Activated T-helper 1 cell treated with anti-CD3 and anti-CD28 coated beads, Interleukin-12 subunit alpha, Interleukin-12 subunit beta, Interleukin-2, Interleukin-4 antibody, amounts not matched to agents 30 ng/mL and 10 ng/mL and 1 ng/mL, durations not matched to agents 14 hours and 24 hours and 36 hours (primary cell): ENCODE measurements around the gene THSD4. TPM values are rescaled to one million over a fixed set of nuclear protein-coding genes. Genes with fewer than 3 reads are reported as not detected.
A peak's percentile ranks its signal among the peaks of the same experiment; 100 is the strongest.
"Not testable (repeated sequence)": the region's sequence is repeated elsewhere in the genome, so short reads cannot be mapped to it uniquely, and the experiment has no call there.

Experiments used
- DNase-seq: peaks from one replicate; pipeline ENCODE4 v3.0.0; 2021; ENCODE audit warnings: low spot score
- H3K27ac Mint-ChIP-seq: one replicate; pipeline ENCODE4 v1.8.0; 2021; ENCODE audit warnings: mild to moderate bottlenecking, mixed read lengths
- H3K27me3 Mint-ChIP-seq: one replicate; pipeline ENCODE4 v1.8.0; 2022; ENCODE audit warnings: mild to moderate bottlenecking, moderate library complexity, mixed read lengths; ENCODE audit not compliant: insufficient read depth
- H3K36me3 Mint-ChIP-seq: one replicate; pipeline ENCODE4 v1.8.0; 2021; ENCODE audit warnings: low read depth, mixed read lengths
- H3K4me1 Mint-ChIP-seq: one replicate; pipeline ENCODE4 v1.8.0; 2021; ENCODE audit warnings: low read depth, mixed read lengths
- H3K4me3 Mint-ChIP-seq: one replicate; pipeline ENCODE4 v1.8.0; 2021; ENCODE audit warnings: mild to moderate bottlenecking, moderate library complexity, mixed read lengths
- H3K9me3 Mint-ChIP-seq: one replicate; pipeline ENCODE4 v1.8.0; 2021; ENCODE audit warnings: mixed read lengths
- intact Hi-C: fragments of 100-400 bp; cut with micrococcal nuclease; formaldehyde crosslinking; loops from one replicate; pipeline ENCODE4 v1.15.1; 2024
- total RNA-seq: library from RNA; stranded (reverse); gene quantifications from 2 replicates; pipeline ENCODE4 v1.2.3, GENCODE V29; 2022

THSD4 gene
- total RNA-seq, 1 donor from 2014 or later = not detected

DNA sequence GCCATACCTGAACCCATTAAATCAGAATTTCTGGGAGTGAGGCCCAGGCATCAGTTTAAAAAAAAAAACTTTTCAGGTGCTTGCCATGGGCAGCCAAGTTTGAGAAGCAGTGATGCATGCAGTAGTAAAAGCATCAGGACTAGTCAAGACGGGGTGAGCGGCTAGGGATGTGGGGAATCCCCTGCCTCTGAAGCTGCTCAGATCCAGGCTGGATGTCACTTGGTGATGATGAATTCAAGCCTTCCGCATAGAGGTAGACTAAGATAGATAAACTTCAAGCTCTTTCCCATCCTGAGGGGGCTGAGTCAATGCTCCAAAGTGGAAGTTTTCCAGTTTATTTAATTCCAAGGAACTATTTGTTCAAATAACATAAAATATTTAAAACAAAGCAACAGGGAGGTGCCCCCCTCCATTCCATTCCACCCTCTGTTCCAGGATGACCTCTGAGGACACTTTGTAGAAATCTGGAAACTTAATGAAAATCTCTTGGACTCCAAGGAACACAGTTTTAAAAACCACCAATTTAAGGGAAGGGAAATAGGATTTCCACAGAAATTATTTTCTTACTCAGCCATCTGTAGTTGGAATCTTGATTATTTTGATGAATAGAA, 594.6 kb downstream of the THSD4 start:
- Mint-ChIP-seq H3K27ac (no peak overlapping the region), H3K4me1 (no peaks in the 10 kb centered on the region), H3K36me3 (no peaks in the 10 kb centered on the region), H3K27me3 (peaks cover 11% of the 10 kb centered on the region), H3K9me3 (no peaks in the 10 kb centered on the region), H3K4me3 (no peak overlapping the region)
- intact Hi-C loops = no loop called here
- no peak for DNase-seq

DNA sequence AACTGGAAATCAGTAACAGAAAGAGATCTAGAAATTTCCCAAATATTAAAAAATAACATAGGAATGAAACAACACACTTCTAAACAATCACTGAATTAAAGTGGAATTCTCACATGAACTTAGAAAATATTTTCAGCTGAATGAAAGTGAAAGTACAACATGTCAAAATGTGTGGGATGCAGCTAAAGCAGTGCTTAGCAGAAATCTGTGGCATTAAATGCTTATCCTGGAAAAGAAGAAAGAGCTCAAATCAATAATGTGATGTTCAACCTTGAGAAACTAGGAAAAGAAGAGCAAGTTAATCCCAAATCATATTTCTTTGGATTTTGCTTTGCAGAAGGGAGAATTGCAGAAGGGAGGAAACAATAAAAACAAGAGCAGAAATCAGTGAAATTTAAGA, 596.9 kb downstream of the THSD4 start:
- intact Hi-C loops = no loop called here
- H3K27ac Mint-ChIP-seq = no peak overlapping the region
- peaks cover 8% of the 10 kb centered on the region for H3K27me3 Mint-ChIP-seq
- no peaks in the 10 kb centered on the region for H3K9me3 Mint-ChIP-seq
- no peaks in the 10 kb centered on the region for H3K4me1 Mint-ChIP-seq
- DNase-seq = no peak
- no peak overlapping the region for H3K4me3 Mint-ChIP-seq
- no peaks in the 10 kb centered on the region for H3K36me3 Mint-ChIP-seq

DNA sequence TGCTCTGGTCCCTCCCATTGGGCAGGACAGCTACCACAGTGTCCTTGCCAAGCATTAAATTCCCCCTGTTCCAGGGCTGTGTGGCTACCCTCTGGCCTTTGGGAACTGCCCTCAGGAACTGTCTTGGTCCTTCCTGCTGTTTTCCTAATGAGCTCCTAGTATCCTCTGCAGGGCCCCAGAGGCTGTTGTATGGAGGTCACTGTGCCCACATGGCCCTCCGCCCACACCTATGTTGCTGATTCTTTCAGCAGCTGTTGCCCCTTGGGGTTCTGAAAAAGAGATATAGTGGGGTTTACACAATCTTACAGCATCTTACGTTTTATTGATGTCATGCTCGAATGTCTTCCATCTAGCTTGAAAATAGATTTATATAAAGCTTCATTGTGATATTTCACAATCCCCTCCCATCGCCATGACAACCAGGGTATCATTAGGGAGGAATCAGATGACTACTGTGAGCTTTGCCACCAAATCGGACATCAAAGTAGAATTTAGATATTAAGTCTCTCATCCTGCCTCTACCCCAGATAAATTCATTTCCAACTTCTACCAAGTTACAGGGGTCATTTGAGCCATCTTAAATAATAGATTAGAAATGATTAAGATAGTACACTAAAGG, 598.0 kb downstream of the THSD4 start:
- H3K4me1 Mint-ChIP-seq = no peaks in the 10 kb centered on the region
- H3K27ac Mint-ChIP-seq = no peak overlapping the region
- no peak for DNase-seq
- peaks cover 8% of the 10 kb centered on the region for H3K27me3 Mint-ChIP-seq
- intact Hi-C loops = no loop called here
- no peak overlapping the region for H3K4me3 Mint-ChIP-seq
- H3K9me3 Mint-ChIP-seq = no peaks in the 10 kb centered on the region
- no peaks in the 10 kb centered on the region for H3K36me3 Mint-ChIP-seq

DNA sequence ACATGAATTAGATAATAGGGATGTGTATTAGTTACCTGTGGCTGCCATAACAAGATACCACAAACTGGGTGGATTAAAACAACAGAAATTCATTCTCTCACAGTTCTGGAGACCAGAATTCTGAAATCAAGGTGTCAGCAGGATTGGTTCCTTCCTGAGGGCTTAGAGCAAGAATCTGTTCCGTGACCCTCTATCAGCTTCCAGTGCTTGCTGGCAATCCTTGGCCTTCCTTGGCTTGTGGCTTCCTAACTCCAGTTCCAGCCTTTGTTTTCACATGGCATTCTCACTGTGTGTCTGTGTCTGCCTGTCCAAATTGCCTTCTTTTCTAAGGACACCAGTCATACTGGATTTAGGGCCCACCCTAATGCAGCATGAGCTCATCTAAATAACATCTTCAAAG, 600.6 kb downstream of the THSD4 start:
- no peaks in the 10 kb centered on the region for H3K9me3 Mint-ChIP-seq
- no peaks in the 10 kb centered on the region for H3K36me3 Mint-ChIP-seq
- H3K4me1 Mint-ChIP-seq = no peaks in the 10 kb centered on the region
- H3K27ac Mint-ChIP-seq = no peak overlapping the region
- H3K4me3 Mint-ChIP-seq = no peak overlapping the region
- intact Hi-C loops = no loop called here
- peaks cover 5% of the 10 kb centered on the region for H3K27me3 Mint-ChIP-seq
- no peak for DNase-seq

DNA sequence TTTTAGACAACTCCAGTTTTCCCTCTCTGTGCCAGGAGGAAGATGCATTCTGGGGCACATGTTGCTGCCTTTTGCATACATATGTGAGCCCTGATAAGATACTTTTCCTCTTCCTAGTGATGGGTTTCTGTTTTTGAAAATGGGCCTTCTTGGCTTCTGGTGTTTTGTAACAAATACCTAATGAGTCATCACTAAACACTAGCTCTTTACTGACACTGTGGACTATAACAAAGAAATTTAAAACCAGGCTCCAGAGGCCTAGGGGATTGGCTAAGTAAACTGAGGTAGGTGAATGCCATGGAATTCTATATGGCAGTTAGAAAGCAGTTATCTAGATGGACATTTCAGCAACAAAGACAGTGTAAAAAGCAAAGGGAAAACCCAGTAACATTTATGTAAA, 601.7 kb downstream of the THSD4 start:
- Mint-ChIP-seq H3K9me3 (no peaks in the 10 kb centered on the region), H3K36me3 (no peaks in the 10 kb centered on the region), H3K4me1 (no peaks in the 10 kb centered on the region), H3K27ac (no peak overlapping the region), H3K27me3 (no peaks in the 10 kb centered on the region), H3K4me3 (no peak overlapping the region)
- intact Hi-C loops = no loop called here
- no peak for DNase-seq

DNA sequence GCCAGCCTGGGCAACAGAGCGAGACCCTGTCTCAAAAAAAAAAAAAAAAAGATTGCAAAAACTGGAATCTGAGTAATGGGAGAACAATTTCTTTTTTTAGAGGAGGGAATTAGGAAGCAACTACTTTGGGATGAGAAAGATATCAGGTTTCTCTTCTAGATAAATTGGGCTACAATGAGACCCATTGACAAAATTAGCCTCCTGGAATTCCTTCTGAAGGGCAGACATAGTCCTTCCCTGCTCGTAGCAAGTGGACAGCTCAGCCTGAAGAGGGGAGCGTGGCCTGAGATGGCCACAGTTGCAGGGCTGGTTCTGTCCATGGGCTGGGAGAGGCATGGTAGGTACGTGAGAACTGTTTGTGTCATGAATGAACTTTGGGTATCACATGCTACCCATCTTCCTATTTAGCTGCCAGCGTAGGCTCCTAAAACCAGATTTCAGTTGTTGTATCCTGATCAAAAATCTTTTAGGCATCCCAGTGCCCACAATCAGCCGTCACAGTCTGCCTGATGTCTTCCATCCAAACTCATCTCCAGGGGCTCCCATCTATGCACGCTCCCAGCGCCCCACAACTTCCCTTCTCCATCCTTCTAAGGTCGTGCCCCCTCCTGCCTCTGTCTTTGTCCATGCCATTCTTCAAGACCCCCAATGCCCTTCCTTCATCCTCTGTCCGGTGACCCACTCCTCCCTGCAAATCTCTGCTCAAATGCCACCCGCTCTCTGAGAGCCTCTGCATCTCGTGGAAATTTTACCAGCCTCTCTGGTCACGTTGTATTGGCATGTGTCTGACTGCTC, 603.0 kb downstream of the THSD4 start:
- Mint-ChIP-seq H3K27me3 (peaks cover 3% of the 10 kb centered on the region), H3K4me1 (no peaks in the 10 kb centered on the region), H3K36me3 (no peaks in the 10 kb centered on the region), H3K4me3 (no peak overlapping the region), H3K9me3 (no peaks in the 10 kb centered on the region), H3K27ac (no peak overlapping the region)
- intact Hi-C loops = no loop called here
- no peak for DNase-seq

DNA sequence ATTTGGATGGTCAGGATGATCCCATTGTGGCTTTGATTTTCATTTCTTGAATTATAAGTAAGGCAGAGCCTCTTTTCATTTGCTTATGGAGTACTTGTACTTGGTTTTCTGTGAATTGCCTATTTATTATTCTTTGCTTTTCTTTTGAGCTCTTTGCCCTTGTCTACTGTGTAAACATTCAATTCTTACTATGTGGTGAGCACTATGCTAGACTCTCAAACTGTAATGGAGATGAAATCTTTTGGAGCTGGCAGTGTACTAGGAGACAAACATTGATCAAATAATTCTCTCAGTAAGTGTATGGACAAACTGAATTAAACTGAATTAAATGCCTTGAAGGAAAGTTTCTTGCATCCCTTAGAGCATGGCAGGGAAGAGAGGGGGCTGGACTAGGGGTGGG, 608.1 kb downstream of the THSD4 start:
- intact Hi-C loops = no loop called here
- H3K9me3 Mint-ChIP-seq = no peaks in the 10 kb centered on the region
- no peak for DNase-seq
- H3K4me1 Mint-ChIP-seq = no peaks in the 10 kb centered on the region
- no peak overlapping the region for H3K27ac Mint-ChIP-seq
- no peaks in the 10 kb centered on the region for H3K36me3 Mint-ChIP-seq
- H3K4me3 Mint-ChIP-seq = no peak overlapping the region
- H3K27me3 Mint-ChIP-seq = peaks cover 5% of the 10 kb centered on the region

DNA sequence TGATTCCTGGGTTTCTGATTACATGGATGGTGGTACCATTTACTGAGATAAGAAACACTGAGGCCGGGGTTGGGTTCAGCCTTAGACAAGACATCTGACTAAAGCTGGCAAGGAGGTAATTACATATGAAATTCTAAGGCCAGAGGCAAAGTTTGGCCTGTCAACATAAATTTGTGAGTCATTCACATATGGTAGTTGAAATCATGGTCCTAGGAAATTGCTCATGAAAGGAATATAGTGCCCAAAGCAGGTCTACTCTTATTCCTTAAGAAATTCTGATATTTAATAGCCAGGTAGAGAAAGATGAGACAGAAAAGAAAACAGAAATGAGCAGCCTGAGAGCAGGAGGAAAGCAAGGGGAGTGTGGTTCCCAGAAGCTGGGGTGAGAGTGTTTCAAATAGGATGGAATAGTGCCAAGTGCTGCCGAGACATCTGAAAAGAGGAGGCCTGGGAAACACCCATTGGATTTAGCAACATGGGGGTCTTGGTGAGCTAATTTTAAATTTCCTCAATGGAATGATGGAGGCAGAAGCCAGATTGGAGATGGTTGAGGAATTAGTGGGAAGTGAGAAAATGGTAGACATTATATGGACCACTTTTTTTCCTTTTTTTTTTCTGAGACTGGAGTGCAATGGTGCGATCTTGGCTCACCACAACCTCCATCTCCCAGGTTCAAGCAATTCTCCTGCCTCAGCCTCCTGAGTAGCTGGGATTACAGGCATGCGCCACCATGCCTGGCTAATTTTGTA, 610.1 kb downstream of the THSD4 start:
- H3K4me3 Mint-ChIP-seq, DNase-seq, intact Hi-C loops, H3K4me1 Mint-ChIP-seq, H3K9me3 Mint-ChIP-seq, H3K36me3 Mint-ChIP-seq, H3K27me3 Mint-ChIP-seq, H3K27ac Mint-ChIP-seq: not testable (repeated sequence)

DNA sequence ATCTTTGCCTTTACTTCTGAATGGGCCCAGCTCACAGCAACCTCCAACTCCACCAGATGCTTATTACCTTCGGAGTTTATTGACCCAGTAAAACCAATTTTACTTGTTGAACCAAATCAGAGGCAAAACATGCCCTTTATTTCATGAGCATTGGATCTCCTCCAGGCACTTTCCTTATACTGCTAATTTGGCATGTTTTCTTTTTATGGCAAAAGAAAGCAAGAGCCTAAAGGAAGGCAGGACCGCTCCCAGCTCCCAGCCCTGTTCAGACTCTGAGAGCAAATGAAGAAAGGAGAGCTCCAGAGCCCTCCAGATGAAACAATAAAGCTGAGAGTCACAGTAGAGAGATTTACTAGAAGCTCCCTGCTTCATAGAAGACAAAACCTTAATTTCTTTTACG, 613.6 kb downstream of the THSD4 start:
- no peaks in the 10 kb centered on the region for H3K36me3 Mint-ChIP-seq
- H3K27me3 Mint-ChIP-seq = no peaks in the 10 kb centered on the region
- no peaks in the 10 kb centered on the region for H3K9me3 Mint-ChIP-seq
- no peak overlapping the region for H3K4me3 Mint-ChIP-seq
- no peaks in the 10 kb centered on the region for H3K4me1 Mint-ChIP-seq
- H3K27ac Mint-ChIP-seq = no peak overlapping the region
- intact Hi-C loops = no loop called here
- no peak for DNase-seq

DNA sequence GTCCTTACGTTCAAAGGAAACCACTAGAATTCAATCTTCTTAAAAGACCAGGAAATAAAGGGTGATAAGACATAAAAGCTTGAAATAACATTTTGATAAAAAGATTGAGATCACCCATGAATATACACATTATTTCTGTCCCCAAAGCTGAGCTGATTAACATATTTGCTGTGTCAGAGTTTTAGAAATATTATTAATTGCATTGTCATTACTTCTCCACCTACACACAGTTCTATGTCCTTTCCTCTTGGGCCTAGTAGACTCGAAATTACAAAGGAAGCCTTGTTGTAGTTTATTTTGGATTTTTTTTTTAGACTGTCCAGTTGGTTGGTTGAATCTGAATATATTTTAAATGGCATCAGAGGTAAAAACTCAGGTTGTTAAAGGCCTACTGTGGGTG, 614.0 kb downstream of the THSD4 start:
- no peaks in the 10 kb centered on the region for H3K9me3 Mint-ChIP-seq
- no peak overlapping the region for H3K4me3 Mint-ChIP-seq
- H3K36me3 Mint-ChIP-seq = no peaks in the 10 kb centered on the region
- H3K27ac Mint-ChIP-seq = no peak overlapping the region
- no peaks in the 10 kb centered on the region for H3K4me1 Mint-ChIP-seq
- H3K27me3 Mint-ChIP-seq = peaks cover 2% of the 10 kb centered on the region
- DNase-seq = no peak
- intact Hi-C loops = no loop called here

DNA sequence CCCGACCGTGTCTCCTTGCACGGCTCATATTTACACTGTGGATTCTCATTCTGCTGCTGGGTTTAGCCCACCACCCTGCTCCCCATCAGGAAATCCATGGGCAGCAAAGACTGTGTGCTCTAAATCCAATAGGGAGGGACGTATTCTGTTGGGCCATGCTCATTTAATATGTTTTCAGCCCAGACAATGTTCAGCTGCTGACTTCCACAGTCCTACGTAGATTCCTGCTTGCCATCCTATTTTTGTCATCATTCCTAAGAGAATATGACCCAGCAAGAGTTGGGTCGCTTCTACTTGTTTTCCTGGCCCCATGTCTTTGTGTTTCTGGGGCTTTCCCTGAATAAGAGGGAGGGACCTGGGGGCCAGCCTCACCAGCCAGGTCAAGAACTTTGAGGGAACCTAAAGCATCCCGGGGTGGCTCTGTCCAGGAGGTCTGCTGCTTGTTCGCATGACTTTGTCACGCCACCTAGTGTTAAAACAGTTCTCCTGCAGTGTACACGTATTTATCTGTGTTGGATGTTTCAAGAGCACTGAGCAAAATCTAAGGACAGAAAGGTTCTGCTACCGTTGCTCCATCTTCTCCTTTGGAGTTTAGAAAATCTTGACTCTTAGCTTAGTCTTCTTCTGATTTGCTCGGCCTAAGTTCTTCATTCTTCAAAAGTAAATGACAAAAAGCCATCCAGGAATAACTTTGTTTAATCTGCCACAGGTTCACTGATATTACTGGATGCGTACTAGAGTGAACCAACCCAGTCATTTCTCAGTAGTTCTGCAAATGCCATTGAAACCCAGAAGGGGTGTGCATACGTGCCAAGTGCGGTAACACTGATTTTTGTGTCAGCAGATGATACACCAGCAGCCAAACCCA, 615.2 kb downstream of the THSD4 start:
- Mint-ChIP-seq H3K27me3 (peaks cover 2% of the 10 kb centered on the region), H3K4me1 (no peaks in the 10 kb centered on the region)

DNA sequence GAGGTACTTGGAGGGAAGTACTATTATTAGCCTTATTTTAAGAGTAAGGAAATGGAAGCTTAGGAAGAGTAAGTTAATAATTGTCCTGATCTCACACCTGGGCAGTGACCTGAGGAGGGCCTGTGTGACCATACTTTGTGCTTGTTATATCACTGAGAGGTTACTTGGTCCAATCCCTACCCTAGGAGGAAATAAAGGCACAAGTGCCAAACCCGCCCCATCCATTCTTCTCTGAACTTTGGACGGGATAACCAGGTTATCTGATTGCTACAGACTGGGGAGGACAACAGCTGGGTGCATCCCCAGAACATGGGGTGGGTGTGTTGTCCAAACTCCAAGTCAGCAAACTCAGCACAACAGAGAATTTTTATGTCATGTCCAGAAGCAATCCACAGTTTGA, 617.4 kb downstream of the THSD4 start:
- Mint-ChIP-seq H3K9me3 (no peaks in the 10 kb centered on the region), H3K27me3 (peaks cover 3% of the 10 kb centered on the region), H3K27ac (no peak overlapping the region), H3K36me3 (no peaks in the 10 kb centered on the region), H3K4me1 (no peaks in the 10 kb centered on the region), H3K4me3 (no peak overlapping the region)
- intact Hi-C loops = no loop called here
- no peak for DNase-seq

More for the DNA sequence above, 615.2 kb downstream of the THSD4 start:
- H3K9me3 Mint-ChIP-seq = no peaks in the 10 kb centered on the region
- H3K36me3 Mint-ChIP-seq = no peaks in the 10 kb centered on the region
- peak; percentile 5 for DNase-seq
- H3K27ac Mint-ChIP-seq = no peak overlapping the region
- H3K4me3 Mint-ChIP-seq = no peak overlapping the region
- intact Hi-C loops = loop anchor here (1.0 to 2.0 kb wide), 2 partner anchors 155 to 282 kb away; no protein-coding TSS in a partner anchor
